Measurements from ENCODE around the gene DAB1.

The DAB1 gene

DNA sequence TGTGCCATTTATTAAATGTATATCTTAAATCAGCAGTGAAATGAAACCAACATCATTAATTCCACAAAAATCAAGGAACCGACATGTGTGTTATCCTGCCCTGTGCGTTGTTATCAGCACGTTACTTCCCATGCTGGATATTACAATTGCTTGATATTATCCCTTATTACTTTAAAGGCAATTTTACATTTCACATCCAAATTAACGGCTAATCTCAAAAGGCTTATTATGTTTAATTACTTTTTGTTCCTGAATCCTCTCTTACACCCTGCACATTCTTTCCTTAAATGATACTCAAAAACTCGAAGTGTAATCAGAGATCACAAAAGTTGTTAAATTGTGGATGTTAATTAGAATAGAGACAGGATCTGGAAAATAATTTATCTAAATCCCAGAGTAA, 167.9 kb downstream of the DAB1 start:
- TF ChIP-seq, protein P1, sequence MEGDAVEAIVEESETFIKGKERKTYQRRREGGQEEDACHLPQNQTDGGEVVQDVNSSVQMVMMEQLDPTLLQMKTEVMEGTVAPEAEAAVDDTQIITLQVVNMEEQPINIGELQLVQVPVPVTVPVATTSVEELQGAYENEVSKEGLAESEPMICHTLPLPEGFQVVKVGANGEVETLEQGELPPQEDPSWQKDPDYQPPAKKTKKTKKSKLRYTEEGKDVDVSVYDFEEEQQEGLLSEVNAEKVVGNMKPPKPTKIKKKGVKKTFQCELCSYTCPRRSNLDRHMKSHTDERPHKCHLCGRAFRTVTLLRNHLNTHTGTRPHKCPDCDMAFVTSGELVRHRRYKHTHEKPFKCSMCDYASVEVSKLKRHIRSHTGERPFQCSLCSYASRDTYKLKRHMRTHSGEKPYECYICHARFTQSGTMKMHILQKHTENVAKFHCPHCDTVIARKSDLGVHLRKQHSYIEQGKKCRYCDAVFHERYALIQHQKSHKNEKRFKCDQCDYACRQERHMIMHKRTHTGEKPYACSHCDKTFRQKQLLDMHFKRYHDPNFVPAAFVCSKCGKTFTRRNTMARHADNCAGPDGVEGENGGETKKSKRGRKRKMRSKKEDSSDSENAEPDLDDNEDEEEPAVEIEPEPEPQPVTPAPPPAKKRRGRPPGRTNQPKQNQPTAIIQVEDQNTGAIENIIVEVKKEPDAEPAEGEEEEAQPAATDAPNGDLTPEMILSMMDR (IDR thresholded peaks at IDR 0.05; ENCODE audit: extremely low read depth, insufficient read depth, missing control alignments), result no peak
- no peak for DNase-seq (ENCODE audit: low spot score)
- in situ Hi-C loops (cut with MboI; ENCODE audit: low pct_unique_long_range_greater_than_20kb, low sequenced_read_pairs, unreplicated experiment), result no loop called here

GRCh38 chr1:57254022-57254421, 169.8 kb downstream of the DAB1 start:
- TF ChIP-seq, protein P1 (IDR thresholded peaks at IDR 0.05; ENCODE audit: extremely low read depth, insufficient read depth, missing control alignments), result no peak
- in situ Hi-C loops (cut with MboI; ENCODE audit: low pct_unique_long_range_greater_than_20kb, low sequenced_read_pairs, unreplicated experiment), result no loop called here
- DNase-seq (ENCODE audit: low spot score), result no peak

- DNase-seq (ENCODE audit: low spot score), result no peak
- in situ Hi-C loops (cut with MboI; ENCODE audit: low pct_unique_long_range_greater_than_20kb, low sequenced_read_pairs, unreplicated experiment), result no loop called here
- TF ChIP-seq, protein P1 (IDR thresholded peaks at IDR 0.05; ENCODE audit: extremely low read depth, insufficient read depth, missing control alignments), result no peak
Observed at GRCh38 chr1:57252597-57253294, 171.1 kb downstream of the DAB1 start.

- DNase-seq (ENCODE audit: low spot score), result no peak
- in situ Hi-C loops (cut with MboI; ENCODE audit: low pct_unique_long_range_greater_than_20kb, low sequenced_read_pairs, unreplicated experiment), result no loop called here
- TF ChIP-seq, protein P1 (IDR thresholded peaks at IDR 0.05; ENCODE audit: extremely low read depth, insufficient read depth, missing control alignments), result no peak
Observed at GRCh38 chr1:57250021-57250420, 173.8 kb downstream of the DAB1 start.

- TF ChIP-seq, protein P1 (IDR thresholded peaks at IDR 0.05; ENCODE audit: extremely low read depth, insufficient read depth, missing control alignments), result no peak
- in situ Hi-C loops (cut with MboI; ENCODE audit: low pct_unique_long_range_greater_than_20kb, low sequenced_read_pairs, unreplicated experiment), result no loop called here
- DNase-seq (ENCODE audit: low spot score), result no peak
Observed at GRCh38 chr1:57249511-57249910, 174.3 kb downstream of the DAB1 start.

DNA sequence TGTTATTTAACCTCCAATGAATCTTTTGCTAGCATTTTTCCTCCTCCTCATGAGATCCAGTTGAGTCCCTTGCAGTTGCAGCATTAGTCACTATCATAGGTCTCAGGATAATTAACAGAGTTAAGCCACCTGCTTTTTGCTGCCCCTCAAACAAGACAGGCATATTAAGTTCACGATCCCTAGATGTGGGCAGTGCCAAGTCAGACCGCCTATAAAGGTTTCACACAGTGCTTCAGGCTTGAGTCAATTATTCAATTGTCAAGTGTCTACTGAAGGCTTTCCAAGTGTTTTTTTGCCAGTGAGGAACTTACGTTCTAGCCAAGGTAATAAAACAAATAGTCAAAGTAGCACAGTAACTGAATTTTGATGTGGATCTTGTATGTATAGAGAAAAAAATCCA, 175.0 kb downstream of the DAB1 start:
- no peak for DNase-seq (ENCODE audit: low spot score)
- in situ Hi-C loops (cut with MboI; ENCODE audit: low pct_unique_long_range_greater_than_20kb, low sequenced_read_pairs, unreplicated experiment), result no loop called here
- TF ChIP-seq, protein P1 (IDR thresholded peaks at IDR 0.05; ENCODE audit: extremely low read depth, insufficient read depth, missing control alignments), result no peak

Data from GM13977 (cell line).